Measurements from ENCODE around the gene MAPK10.
"Not testable (repeated sequence)": the region's sequence is repeated elsewhere in the genome, so short reads cannot be mapped to it uniquely, and the experiment has no call there.

Gene MAPK10

DNA sequence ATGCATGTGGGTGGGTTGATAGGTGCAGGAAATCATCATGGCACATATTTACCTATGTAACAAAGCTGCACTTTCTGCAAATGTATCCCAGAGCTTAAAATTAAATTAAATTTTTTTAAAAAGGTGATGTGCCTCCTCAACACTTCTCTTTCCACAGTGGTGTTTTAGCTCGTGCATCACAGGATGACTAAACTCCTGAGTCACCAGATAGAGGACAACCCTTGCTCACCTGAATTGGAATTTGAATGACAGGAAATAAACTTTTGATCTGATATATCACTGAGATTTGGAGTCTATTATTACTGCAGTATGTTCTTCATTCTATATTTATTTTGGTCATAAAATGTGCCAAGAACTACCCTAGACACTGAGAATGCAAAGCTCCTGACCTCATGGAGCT lies 185.3 kb downstream of the MAPK10 start:
- DNase-seq, result no peak

GRCh38 chr4:86168335-86168734 lies 191.5 kb downstream of the MAPK10 start:
- not testable (repeated sequence) for DNase-seq

DNA sequence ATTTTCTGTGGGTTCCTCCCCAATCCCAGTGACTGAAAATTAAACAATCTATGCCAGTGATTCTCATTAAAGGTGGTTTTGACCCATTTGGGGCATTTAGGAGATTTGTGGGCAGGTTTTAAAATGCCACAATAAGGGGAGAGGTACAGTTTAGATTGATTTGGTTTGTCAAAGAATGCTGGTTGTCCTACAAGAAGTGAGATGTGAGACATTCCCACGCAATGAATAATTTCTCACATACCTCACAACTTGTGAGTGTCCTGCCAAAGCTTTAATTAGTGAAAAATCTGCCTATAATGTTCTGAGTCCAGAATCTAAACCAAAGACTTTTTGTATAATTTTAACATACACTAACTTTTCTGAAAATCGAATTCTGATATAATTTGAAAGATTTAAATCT lies 199.4 kb downstream of the MAPK10 start:
- DNase-seq, result no peak

- DNase-seq, result no peak
Measured at GRCh38 chr4:86159216-86159615, 200.6 kb downstream of the MAPK10 start.

GRCh38 chr4:86156531-86156930 lies 203.3 kb downstream of the MAPK10 start:
- DNase-seq, result no peak

GRCh38 chr4:86155766-86156165 lies 204.1 kb downstream of the MAPK10 start:
- DNase-seq, result no peak

DNA sequence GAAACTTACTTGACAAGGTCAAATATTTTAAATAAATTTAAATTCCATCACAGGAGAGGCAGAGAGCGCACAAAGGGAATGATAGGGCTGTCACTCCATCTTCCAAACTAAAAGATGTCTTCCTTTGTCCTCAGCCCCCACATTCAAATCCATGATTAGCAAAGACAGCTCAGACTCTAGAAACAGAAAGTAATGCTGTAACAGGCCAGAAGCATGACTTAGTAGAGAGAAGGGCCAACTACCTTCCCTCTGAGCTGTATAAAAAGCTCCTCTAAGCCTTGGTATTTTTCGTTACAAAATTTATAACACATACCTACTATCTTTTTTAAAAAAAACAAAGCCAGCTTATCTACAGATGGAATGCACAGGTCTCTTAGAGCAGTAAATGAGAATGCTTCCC lies 207.4 kb downstream of the MAPK10 start:
- no peak for DNase-seq

DNA sequence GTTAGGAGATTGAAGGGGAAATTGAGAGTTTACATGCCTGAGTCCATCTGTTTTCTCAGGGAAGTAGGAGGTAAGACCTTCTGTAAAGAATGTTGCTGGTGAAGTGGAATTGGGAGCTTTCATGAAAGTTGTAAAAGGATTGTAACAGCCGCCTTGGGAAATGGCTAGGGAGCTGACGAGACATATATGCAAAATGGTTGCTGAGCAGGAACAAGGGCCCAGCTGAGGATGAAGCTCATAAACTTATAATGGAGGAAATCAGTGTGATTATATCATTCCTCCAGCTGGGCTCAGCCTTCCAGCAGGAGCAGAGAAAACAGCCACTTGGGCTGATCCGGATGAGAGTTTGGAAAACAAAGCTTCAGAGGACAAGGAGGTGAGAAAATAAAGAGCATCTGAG lies 208.7 kb downstream of the MAPK10 start:
- no peak for DNase-seq

DNA sequence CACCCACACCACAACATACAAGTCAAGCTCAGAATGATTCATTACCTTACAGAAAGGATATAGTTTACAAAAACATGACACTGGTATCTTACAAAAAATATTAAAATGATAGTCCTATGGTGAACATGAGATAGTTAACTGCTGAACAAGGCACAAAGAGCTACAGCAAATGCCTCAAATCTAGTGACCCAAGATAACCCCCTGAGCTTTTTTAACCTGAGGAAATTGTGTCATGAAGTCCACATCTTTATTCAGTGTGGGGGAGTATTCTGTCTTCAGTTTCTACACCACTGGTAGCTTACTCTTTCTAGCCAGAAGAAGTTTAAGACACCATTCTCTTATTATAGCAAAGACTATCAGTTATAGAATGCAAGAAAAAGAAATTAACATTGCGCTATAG lies 218.7 kb downstream of the MAPK10 start:
- DNase-seq, result no peak

GRCh38 chr4:86132468-86132867 lies 227.4 kb downstream of the MAPK10 start:
- DNase-seq, result no peak

GRCh38 chr4:86131456-86131855 lies 228.4 kb downstream of the MAPK10 start:
- DNase-seq, result no peak

- no peak for DNase-seq
Measured at GRCh38 chr4:86130160-86130933, 229.5 kb downstream of the MAPK10 start.

GRCh38 chr4:86129546-86129945 lies 230.3 kb downstream of the MAPK10 start:
- DNase-seq, result no peak

GRCh38 chr4:86122404-86122803 lies 237.4 kb downstream of the MAPK10 start:
- no peak for DNase-seq

DNA sequence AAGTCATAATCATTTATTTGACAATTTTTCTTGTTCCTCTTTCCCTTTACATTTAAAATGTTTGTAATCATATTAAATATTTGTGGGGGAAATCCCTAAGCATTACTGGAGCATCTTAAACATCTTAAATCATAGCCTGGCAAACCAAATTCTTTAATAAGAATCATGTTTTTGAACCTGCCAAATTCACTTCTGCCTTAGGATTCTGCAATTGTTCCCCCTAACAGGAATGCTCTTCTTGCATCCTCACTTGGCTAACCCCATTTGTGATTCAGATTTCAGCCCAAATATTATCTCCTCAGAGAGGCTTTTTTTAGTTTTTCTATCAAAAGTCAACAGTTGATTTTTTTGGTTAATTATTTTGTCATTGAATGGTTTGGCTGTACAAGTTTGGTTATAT lies 241.1 kb downstream of the MAPK10 start:
- no peak for DNase-seq

DNA sequence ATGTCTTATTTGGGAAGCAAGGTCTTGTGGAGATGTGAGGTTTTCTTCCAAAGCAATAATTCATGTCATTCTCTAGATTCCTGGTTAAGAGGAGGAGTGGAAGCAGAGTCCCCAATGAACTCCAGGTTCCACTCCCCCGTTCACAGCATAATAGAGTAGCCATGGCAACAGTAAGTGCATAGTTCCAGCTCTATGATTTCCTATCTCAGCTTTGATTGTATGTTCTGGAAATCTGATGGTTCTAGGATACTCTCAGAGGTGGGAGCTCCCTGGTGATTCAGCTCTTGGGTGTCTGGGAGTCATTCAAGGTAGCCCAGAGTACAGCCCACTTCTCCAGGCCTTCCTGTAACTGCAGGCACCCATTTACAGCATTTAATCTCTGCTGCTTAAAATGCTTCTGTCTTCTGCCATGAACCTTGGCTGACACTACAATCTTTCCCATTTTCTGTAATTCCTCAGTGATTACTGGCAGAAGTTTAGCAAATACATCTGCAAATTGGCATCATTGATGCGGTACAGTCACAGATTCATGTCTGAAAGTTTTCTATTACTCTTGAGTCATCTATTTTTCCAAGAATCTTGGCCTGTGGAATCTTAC lies 242.0 kb downstream of the MAPK10 start:
- peak; percentile 7 for DNase-seq

DNA sequence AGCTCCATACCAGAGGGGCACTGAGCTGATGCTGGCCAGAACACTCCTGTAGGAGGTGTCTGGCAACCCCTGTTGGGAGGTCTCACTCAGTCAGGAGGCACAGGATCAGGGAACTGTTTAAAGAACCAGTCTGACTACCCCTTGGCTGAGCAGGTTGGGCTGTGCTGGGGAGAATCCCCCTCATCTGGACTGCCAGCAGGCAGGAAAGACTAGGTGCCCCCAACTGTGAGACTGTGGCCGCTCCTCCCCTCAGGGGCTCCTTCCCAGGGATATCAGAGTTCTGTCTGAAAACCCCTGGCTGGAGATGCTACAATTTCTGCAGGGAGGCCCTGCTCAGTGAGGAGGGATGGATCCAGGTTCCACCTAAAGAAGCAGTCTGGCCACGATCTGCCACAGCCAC lies 245.3 kb downstream of the MAPK10 start:
- DNase-seq, result no peak

GRCh38 chr4:86108834-86109233 lies 251.0 kb downstream of the MAPK10 start:
- no peak for DNase-seq

- no peak for DNase-seq
Measured at GRCh38 chr4:86108137-86108536, 251.7 kb downstream of the MAPK10 start.

DNA sequence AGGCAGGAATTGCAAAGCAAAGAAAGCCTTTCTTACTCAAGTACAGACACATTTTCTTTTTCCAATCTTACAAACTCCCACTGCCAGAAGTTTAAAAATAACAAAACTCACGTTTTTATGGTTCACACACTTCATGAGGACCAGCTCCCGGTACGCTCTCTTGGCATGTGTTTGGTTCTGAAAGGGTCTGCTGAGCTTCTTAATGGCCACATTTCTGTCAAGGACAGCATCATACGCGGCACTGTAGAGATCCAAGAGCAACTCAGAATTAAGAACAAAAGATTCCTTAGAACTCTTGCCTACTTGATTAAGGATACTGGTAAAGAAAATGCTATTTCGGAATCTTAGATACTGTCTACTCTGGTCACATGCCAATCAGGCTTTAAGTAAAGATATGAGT lies 252.7 kb downstream of the MAPK10 start:
- no peak for DNase-seq

DNA sequence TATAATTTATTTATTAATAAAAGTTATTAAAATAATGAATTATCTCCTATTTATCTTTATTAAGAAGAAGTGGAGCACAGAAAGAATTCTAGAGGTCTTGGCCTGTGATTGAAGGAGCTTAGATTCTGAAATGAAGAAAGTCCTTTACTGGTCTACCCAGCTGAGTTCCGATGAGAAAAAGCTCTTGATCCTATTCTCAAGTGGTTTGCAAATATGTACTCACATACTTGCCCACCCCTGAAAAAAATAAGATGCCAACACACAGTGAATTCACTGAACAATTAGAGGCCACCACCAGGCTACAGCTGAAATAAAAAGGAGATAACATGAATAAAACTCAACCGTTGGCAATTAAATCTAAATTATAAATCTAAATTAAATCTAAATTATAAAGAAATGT lies 253.4 kb downstream of the MAPK10 start:
- DNase-seq, result no peak

DNA sequence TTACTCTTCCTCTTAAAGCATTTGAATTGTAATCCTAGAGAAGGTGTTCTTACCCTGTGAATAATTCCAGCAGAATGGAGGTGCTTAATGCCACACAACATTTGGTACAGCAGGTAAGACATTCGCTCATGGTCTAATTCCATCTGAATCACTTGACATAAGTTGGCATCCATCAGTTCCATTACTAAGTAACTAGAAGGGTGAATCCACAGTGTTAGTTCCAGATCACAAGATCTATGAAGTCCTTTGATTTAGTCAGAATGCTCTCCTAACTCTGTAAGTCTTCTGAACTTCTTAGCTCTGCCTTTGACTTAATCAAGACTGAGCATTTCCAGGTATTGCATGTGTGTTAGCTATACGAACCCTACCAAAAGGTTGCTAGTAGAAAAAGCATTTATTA lies 258.0 kb downstream of the MAPK10 start:
- no peak for DNase-seq

DNA sequence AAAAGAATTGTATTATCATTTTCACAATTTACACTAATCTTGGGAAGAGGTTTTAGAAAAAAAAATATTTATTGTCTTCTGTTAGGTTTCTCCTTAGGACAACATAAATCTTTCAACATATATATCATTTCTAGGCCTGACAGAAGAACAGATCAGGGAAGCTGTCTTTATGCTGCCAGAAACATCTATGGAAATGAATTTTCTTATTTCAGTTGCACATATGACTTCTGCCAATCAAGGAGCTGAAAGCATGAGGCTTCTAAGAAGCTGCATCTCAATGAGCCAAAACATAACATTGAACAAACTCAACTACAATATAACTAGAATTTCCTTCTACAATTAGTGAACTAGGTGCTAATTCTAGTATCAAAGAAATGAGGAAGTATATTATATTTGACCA lies 258.4 kb downstream of the MAPK10 start:
- no peak for DNase-seq

- DNase-seq, result no peak
Measured at GRCh38 chr4:86100539-86101215, 259.2 kb downstream of the MAPK10 start.
